ENCODE measurements around the gene GALR3.
A peak's percentile ranks its signal among the peaks of the same experiment; 100 is the strongest.

GALR3 gene

GRCh38 chr22:37823134-37823985 lies at the start of gene GALR3:
TSS of gene GALR3 (plus strand) at chr22:37823382. CDS start at chr22:37823407, 25 bp downstream.
- Histone ChIP-seq H3K4me3 (no peak within 1 kb of the TSS), H3K27ac (no peak within 1 kb of the TSS), H3K4me1 (peaks cover 6 to 11% (median 7%) of the 10 kb centered on the region in 10 experiments; a peak in 14 of 20 replicates), H3K4me2 (peak within 1 kb of the TSS in 3 of 11 experiments; percentile 7 to 30 (median 18); a peak in 2 of 22 replicates), H3K9me3 (replicated peaks in 1 of 11) (no peaks in the 10 kb centered on the region), H3K27me3 (peaks cover 59 to 76% (median 72%) of the 10 kb centered on the region in 11 experiments), H3K9ac (no peak within 1 kb of the TSS; a peak in 1 of 22 replicates), H4K20me1 (peaks cover 0 to 36% (median 0%) of the 10 kb centered on the region in 11 experiments; a peak in 6 of 22 replicates), H3K36me3 (peaks cover 0 to 4% (median 2%) of the 10 kb centered on the region in 11 experiments; a peak in 3 of 22 replicates)
- TF ChIP-seq Cebpa-rat (IDR thresholded peaks at IDR 0.05) = no peak

- Histone ChIP-seq H3K36me3 (peaks cover 42 to 64% (median 53%) of the 10 kb centered on the region in 11 experiments), H3K9ac (no peak overlapping the region), H3K27me3 (no peaks in the 10 kb centered on the region), H3K27ac (no peak overlapping the region), H3K4me2 (no peak overlapping the region), H3K4me1 (peaks cover 6 to 19% (median 11%) of the 10 kb centered on the region in 10 experiments; a peak in 16 of 20 replicates), H3K4me3 (no peak overlapping the region), H3K9me3 (replicated peaks in 1 of 11) (no peaks in the 10 kb centered on the region), H4K20me1 (peaks cover 0 to 55% (median 4%) of the 10 kb centered on the region in 11 experiments; a peak in 10 of 22 replicates)
- no peak for TF ChIP-seq Cebpa-rat (IDR thresholded peaks at IDR 0.05)
Observed at GRCh38 chr22:37774728-37775127, 48.5 kb upstream of the GALR3 start.

GRCh38 chr22:37775785-37776638 lies 47.2 kb upstream of the GALR3 start:
- H3K4me3 ChIP-seq = no peak overlapping the region
- H3K9ac ChIP-seq = peak overlapping the region in 1 of 11 experiments; percentile 4; a peak in 1 of 22 replicates
- H3K27ac ChIP-seq = no peak overlapping the region
- peak overlapping the region in 2 of 11 experiments; percentile 13 to 48; a peak in 1 of 22 replicates for H3K4me2 ChIP-seq
- H3K36me3 ChIP-seq = peaks cover 40 to 51% (median 42%) of the 10 kb centered on the region in 11 experiments
- peaks cover 6 to 19% (median 11%) of the 10 kb centered on the region in 10 experiments; a peak in 16 of 20 replicates for H3K4me1 ChIP-seq
- H3K27me3 ChIP-seq = no peaks in the 10 kb centered on the region
- H4K20me1 ChIP-seq = peaks cover 0 to 54% (median 4%) of the 10 kb centered on the region in 11 experiments; a peak in 10 of 22 replicates
- H3K9me3 ChIP-seq (replicated peaks in 1 of 11) = no peaks in the 10 kb centered on the region
- TF ChIP-seq Cebpa-rat (IDR thresholded peaks at IDR 0.05) = no peak

- Histone ChIP-seq H3K27ac (no peak overlapping the region), H3K27me3 (no peaks in the 10 kb centered on the region), H3K4me2 (peak overlapping the region in 8 of 11 experiments; percentile 5 to 53 (median 24); a peak in 10 of 22 replicates), H3K4me1 (peaks cover 6 to 19% (median 11%) of the 10 kb centered on the region in 10 experiments; a peak in 16 of 20 replicates), H3K4me3 (no peak overlapping the region), H4K20me1 (peaks cover 0 to 48% (median 4%) of the 10 kb centered on the region in 11 experiments; a peak in 10 of 22 replicates), H3K9ac (peak overlapping the region in 1 of 11 experiments; percentile 4; a peak in 1 of 22 replicates), H3K9me3 (replicated peaks in 1 of 11) (no peaks in the 10 kb centered on the region), H3K36me3 (peaks cover 34 to 45% (median 36%) of the 10 kb centered on the region in 11 experiments)
- TF ChIP-seq Cebpa-rat (IDR thresholded peaks at IDR 0.05) = no peak
Observed at GRCh38 chr22:37776639-37777005, 46.6 kb upstream of the GALR3 start.

GRCh38 chr22:37777122-37777687 lies 46.0 kb upstream of the GALR3 start:
- peaks cover 6 to 19% (median 11%) of the 10 kb centered on the region in 10 experiments; a peak in 16 of 20 replicates for H3K4me1 ChIP-seq
- peaks cover 28 to 39% (median 30%) of the 10 kb centered on the region in 11 experiments for H3K36me3 ChIP-seq
- H3K9ac ChIP-seq = no peak overlapping the region
- no peaks in the 10 kb centered on the region for H3K27me3 ChIP-seq
- TF ChIP-seq Cebpa-rat (IDR thresholded peaks at IDR 0.05) = no peak
- peak overlapping the region in 10 of 11 experiments; percentile 5 to 53 (median 30); a peak in 12 of 22 replicates for H3K4me2 ChIP-seq
- peaks cover 0 to 42% (median 4%) of the 10 kb centered on the region in 11 experiments; a peak in 10 of 22 replicates for H4K20me1 ChIP-seq
- H3K4me3 ChIP-seq = no peak overlapping the region
- H3K9me3 ChIP-seq (replicated peaks in 1 of 11) = no peaks in the 10 kb centered on the region
- no peak overlapping the region for H3K27ac ChIP-seq

GRCh38 chr22:37778370-37779009 lies 44.7 kb upstream of the GALR3 start:
- Histone ChIP-seq H3K4me3 (no peak overlapping the region), H3K27ac (no peak overlapping the region), H3K9me3 (replicated peaks in 1 of 11) (no peaks in the 10 kb centered on the region), H3K27me3 (no peaks in the 10 kb centered on the region), H3K9ac (no peak overlapping the region), H3K4me2 (no peak overlapping the region), H4K20me1 (peaks cover 0 to 29% (median 0%) of the 10 kb centered on the region in 11 experiments; a peak in 6 of 22 replicates), H3K4me1 (peaks cover 6 to 23% (median 13%) of the 10 kb centered on the region in 10 experiments; a peak in 17 of 20 replicates), H3K36me3 (peaks cover 15 to 26% (median 17%) of the 10 kb centered on the region in 11 experiments)
- TF ChIP-seq Cebpa-rat (IDR thresholded peaks at IDR 0.05) = no peak

GRCh38 chr22:37781434-37782059 lies 41.6 kb upstream of the GALR3 start:
- Histone ChIP-seq H3K27ac (no peak overlapping the region), H4K20me1 (peaks cover 0 to 3% (median 0%) of the 10 kb centered on the region in 11 experiments; a peak in 3 of 22 replicates), H3K36me3 (no peaks in the 10 kb centered on the region), H3K27me3 (no peaks in the 10 kb centered on the region), H3K4me1 (peaks cover 6 to 23% (median 14%) of the 10 kb centered on the region in 10 experiments; a peak in 16 of 20 replicates), H3K4me2 (no peak overlapping the region), H3K4me3 (no peak overlapping the region), H3K9me3 (replicated peaks in 1 of 11) (no peaks in the 10 kb centered on the region), H3K9ac (no peak overlapping the region)
- no peak for TF ChIP-seq Cebpa-rat (IDR thresholded peaks at IDR 0.05)

Measured in BLaER1 treated with 17β-estradiol and CSF1 and Interleukin-3, amounts not matched to agents 10 nM and 100 nM (cell line).